Measurements from ENCODE around the gene ARL6IP1.

ARL6IP1 gene

DNA sequence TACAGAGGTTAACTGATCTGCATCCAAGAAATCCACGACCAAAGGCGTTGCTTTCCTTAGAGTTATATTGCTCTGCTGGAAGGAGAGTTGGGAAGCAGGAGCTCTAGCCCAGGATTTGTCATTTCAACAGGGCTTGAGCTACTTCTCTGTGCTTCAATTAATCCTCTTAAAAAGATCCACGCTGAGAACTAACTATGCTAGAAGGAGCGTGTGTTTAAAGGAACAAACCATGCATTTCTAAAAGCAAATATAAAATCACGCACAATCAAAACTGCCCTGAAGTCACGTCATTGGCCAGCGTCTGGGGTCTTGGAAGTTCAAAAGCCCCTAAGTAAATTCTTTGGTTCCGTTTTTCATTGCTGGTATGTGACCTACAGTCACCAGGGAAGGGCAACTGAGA, 1.1 kb downstream of the ARL6IP1 start:
- H3K36me3 ChIP-seq (ENCODE audit: control insufficient read depth, insufficient read depth, low read length) = no peaks in the 10 kb centered on the region; the same call in 1 of the 2 replicates
- no peaks in the 10 kb centered on the region for H3K9me3 ChIP-seq (ENCODE audit: control insufficient read depth, insufficient read depth, low read length)
- no peaks in the 10 kb centered on the region for H3K4me1 ChIP-seq (ENCODE audit: control insufficient read depth, insufficient read depth, low read length)
- WGBS (ENCODE audit: insufficient coverage, insufficient read length) = no CpG with 5 or more reads among the region's 8 CpGs
- no peaks in the 10 kb centered on the region for H3K27me3 ChIP-seq (ENCODE audit: control insufficient read depth, insufficient read depth, low read length)
- peak overlapping the region; percentile 85; the same call in 1 of the 2 replicates for H3K4me3 ChIP-seq (ENCODE audit: low read length)
- H3K27ac ChIP-seq (ENCODE audit: low read length) = no peak overlapping the region
- no peak for DNase-seq (ENCODE audit: low read depth, low spot score)

DNA sequence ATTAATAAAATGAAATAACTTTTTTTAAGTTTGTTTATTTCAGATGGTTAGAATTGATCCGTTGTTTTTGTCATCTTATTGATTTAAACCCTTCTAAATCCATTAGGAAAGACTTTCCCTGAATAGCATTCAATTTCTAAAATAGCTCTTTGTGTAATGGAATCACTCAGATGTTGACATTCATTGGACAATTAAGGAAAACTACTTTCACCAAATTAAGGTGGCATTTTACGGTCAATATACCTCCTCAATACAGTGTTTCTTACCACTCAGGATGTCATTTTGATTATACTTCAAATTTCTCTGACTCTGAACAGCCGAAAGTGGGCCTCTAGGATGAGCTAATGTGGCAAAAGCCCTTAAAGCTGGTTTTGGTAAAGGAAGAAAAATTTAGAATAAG, 1.8 kb downstream of the ARL6IP1 start:
- no CpG with 5 or more reads among the region's 3 CpGs for WGBS (ENCODE audit: insufficient coverage, insufficient read length)
- Histone ChIP-seq H3K36me3 (ENCODE audit: control insufficient read depth, insufficient read depth, low read length) (peaks cover 2% of the 10 kb centered on the region; the same call in 1 of the 2 replicates), H3K27me3 (ENCODE audit: control insufficient read depth, insufficient read depth, low read length) (no peaks in the 10 kb centered on the region)

DNA sequence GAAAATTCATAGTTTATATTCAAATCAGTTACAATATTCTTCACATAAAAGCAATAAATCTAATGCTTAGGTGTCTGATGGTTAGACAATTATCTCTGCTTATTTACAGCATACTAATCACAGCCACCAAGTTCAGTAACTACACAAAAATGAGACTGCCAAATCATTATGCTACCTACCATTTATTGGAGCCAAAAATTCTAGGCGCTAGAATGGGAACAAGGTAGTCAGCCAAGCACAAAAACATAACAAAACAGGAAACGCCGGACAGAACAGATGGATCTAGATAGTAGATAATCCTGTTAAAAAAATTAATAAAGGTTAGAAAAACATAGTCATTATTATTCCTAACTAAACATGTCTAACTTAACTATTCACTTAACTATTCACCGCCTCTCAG, 3.6 kb downstream of the ARL6IP1 start:
- no CpG with 5 or more reads among the region's 4 CpGs for WGBS (ENCODE audit: insufficient coverage, insufficient read length)
- Histone ChIP-seq H3K36me3 (ENCODE audit: control insufficient read depth, insufficient read depth, low read length) (peaks cover 13% of the 10 kb centered on the region; the same call in 1 of the 2 replicates), H3K4me3 (ENCODE audit: low read length) (no peak overlapping the region), H3K4me1 (ENCODE audit: control insufficient read depth, insufficient read depth, low read length) (no peaks in the 10 kb centered on the region), H3K9me3 (ENCODE audit: control insufficient read depth, insufficient read depth, low read length) (no peaks in the 10 kb centered on the region), H3K27ac (ENCODE audit: low read length) (no peak overlapping the region), H3K27me3 (ENCODE audit: control insufficient read depth, insufficient read depth, low read length) (no peaks in the 10 kb centered on the region)
- DNase-seq (ENCODE audit: low read depth, low spot score) = no peak

More for the DNA sequence above, 1.8 kb downstream of the ARL6IP1 start:
- Histone ChIP-seq H3K4me1 (ENCODE audit: control insufficient read depth, insufficient read depth, low read length) (no peaks in the 10 kb centered on the region), H3K9me3 (ENCODE audit: control insufficient read depth, insufficient read depth, low read length) (no peaks in the 10 kb centered on the region), H3K4me3 (ENCODE audit: low read length) (0 out of 2 replicates have a peak overlapping the region, but pooled peaks have one; percentile 5), H3K27ac (ENCODE audit: low read length) (no peak overlapping the region)
- DNase-seq (ENCODE audit: low read depth, low spot score) = no peak

GRCh38 chr16:18796377-18796776, 5.0 kb downstream of the ARL6IP1 start:
- Histone ChIP-seq H3K9me3 (ENCODE audit: control insufficient read depth, insufficient read depth, low read length) (no peaks in the 10 kb centered on the region), H3K27me3 (ENCODE audit: control insufficient read depth, insufficient read depth, low read length) (no peaks in the 10 kb centered on the region), H3K4me3 (ENCODE audit: low read length) (no peak overlapping the region), H3K27ac (ENCODE audit: low read length) (no peak overlapping the region), H3K4me1 (ENCODE audit: control insufficient read depth, insufficient read depth, low read length) (no peaks in the 10 kb centered on the region), H3K36me3 (ENCODE audit: control insufficient read depth, insufficient read depth, low read length) (peaks cover 15% of the 10 kb centered on the region; the same call in 1 of the 2 replicates)
- no CpG with 5 or more reads among the region's 1 CpG for WGBS (ENCODE audit: insufficient coverage, insufficient read length)
- no peak for DNase-seq (ENCODE audit: low read depth, low spot score)

- WGBS (ENCODE audit: insufficient coverage, insufficient read length) = no CpG with 5 or more reads among the region's 11 CpGs
- H3K4me3 ChIP-seq (ENCODE audit: low read length) = no peak overlapping the region
- no peak overlapping the region for H3K27ac ChIP-seq (ENCODE audit: low read length)
- no peaks in the 10 kb centered on the region for H3K9me3 ChIP-seq (ENCODE audit: control insufficient read depth, insufficient read depth, low read length)
- peaks cover 18% of the 10 kb centered on the region; the same call in 1 of the 2 replicates for H3K36me3 ChIP-seq (ENCODE audit: control insufficient read depth, insufficient read depth, low read length)
- H3K27me3 ChIP-seq (ENCODE audit: control insufficient read depth, insufficient read depth, low read length) = no peaks in the 10 kb centered on the region
- H3K4me1 ChIP-seq (ENCODE audit: control insufficient read depth, insufficient read depth, low read length) = no peaks in the 10 kb centered on the region; the same call in 1 of the 2 replicates
- no peak for DNase-seq (ENCODE audit: low read depth, low spot score)
Measured at GRCh38 chr16:18792836-18793433, 8.4 kb downstream of the ARL6IP1 start.

DNA sequence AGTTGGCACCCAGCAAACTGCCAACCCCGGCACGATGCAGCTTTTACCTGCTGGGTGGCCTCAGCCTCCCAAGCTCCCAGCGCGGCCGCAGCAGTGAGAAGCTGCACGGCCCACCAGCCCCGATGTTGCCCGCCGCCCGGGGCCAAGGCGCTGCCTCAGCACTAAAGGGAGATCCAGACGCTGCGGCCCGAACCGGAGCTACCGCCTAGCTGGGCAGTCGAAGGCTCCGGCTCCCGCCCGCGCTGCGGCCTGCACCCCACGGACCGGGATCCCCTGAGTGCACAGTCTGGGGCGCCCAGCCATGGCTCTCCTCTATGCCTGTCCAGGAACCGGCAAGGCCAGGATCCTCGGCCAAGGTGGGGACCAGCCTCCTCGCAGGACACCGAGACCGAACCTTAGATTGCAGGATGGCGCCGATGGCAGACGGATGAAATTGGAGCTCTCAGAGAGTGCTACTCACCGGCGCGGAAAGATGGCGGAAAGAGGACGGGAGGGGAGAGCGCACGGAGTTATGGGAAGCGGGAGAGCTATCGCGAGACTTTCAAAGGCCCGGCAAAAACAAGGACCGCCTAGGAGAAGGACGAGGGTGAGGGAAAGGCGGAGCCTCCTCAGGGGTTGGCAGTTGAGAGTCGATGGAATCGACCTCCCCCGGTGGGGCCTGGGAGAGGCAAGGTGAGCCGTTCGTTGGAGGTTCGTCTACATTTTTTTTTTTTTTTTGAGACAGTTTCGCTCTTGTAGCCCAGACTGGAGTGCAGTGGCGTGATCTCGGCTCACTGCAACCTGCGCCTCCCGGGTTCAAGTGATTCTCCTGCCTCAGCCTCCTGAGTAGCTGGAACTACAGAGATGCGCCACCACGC, 11.3 kb downstream of the ARL6IP1 start, which contains the start of gene RPS15A:
Gene RPS15A, minus strand, starts transcription at position 485 of the 857 bp plus-strand sequence. CDS start 1,221 bp downstream, outside the sequence.
- Histone ChIP-seq H3K36me3 (ENCODE audit: control insufficient read depth, insufficient read depth, low read length) (peaks cover 35% of the 10 kb centered on the region; the same call in 1 of the 2 replicates), H3K9me3 (ENCODE audit: control insufficient read depth, insufficient read depth, low read length) (no peaks in the 10 kb centered on the region), H3K27me3 (ENCODE audit: control insufficient read depth, insufficient read depth, low read length) (no peaks in the 10 kb centered on the region), H3K4me1 (ENCODE audit: control insufficient read depth, insufficient read depth, low read length) (no peaks in the 10 kb centered on the region; the same call in 1 of the 2 replicates), H3K4me3 (ENCODE audit: low read length) (peak within 1 kb of the TSS; percentile 75), H3K27ac (ENCODE audit: low read length) (no peak within 1 kb of the TSS)
- DNase-seq (ENCODE audit: low read depth, low spot score) = peak; percentile 98
- no CpG with 5 or more reads among the region's 60 CpGs for WGBS (ENCODE audit: insufficient coverage, insufficient read length)

- no peaks in the 10 kb centered on the region; the same call in 1 of the 2 replicates for H3K4me1 ChIP-seq (ENCODE audit: control insufficient read depth, insufficient read depth, low read length)
- H3K9me3 ChIP-seq (ENCODE audit: control insufficient read depth, insufficient read depth, low read length) = no peaks in the 10 kb centered on the region
- peaks cover 37% of the 10 kb centered on the region; the same call in 1 of the 2 replicates for H3K36me3 ChIP-seq (ENCODE audit: control insufficient read depth, insufficient read depth, low read length)
- no peak for DNase-seq (ENCODE audit: low read depth, low spot score)
- H3K4me3 ChIP-seq (ENCODE audit: low read length) = peak overlapping the region; percentile 75
- WGBS (ENCODE audit: insufficient coverage, insufficient read length) = no CpG with 5 or more reads among the region's 5 CpGs
- no peaks in the 10 kb centered on the region for H3K27me3 ChIP-seq (ENCODE audit: control insufficient read depth, insufficient read depth, low read length)
- no peak overlapping the region for H3K27ac ChIP-seq (ENCODE audit: low read length)
Measured at GRCh38 chr16:18789515-18789849, 11.9 kb downstream of the ARL6IP1 start.

DNA sequence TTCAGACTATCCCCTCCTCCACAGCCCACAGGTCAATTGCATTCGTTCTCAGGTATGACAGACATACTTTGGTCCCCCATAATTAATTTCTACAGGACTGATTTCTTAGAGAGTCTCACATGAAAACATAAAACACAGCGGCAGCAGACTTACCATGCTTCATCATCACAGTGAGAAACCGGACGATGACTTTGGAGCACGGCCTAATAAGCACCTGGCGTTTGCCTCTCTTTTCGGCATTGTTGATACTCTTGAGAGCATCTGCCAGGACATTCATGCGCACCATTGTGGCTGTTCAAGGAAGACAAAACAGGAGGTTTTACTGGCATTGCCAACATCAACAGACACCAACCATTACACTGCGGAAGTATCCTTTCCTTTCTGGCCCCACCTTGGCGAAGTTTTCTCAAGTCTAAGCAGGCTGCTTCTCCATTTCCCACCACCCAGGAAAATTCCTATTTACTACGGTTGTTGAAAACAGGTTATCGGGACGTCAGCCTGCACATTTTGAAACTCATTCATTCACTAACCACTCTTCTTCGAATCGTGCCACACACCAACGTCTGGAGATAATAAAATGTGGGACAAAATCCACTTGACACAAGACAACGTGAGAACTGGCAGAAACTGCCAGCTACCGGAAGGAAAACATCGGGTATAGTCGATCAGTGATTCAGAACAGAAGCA, 12.4 kb downstream of the ARL6IP1 start:
- peaks cover 36% of the 10 kb centered on the region for H3K36me3 ChIP-seq (ENCODE audit: control insufficient read depth, insufficient read depth, low read length)
- no peaks in the 10 kb centered on the region; the same call in 1 of the 2 replicates for H3K4me1 ChIP-seq (ENCODE audit: control insufficient read depth, insufficient read depth, low read length)
- H3K27ac ChIP-seq (ENCODE audit: low read length) = no peak overlapping the region
- H3K4me3 ChIP-seq (ENCODE audit: low read length) = peak overlapping the region; percentile 75
- DNase-seq (ENCODE audit: low read depth, low spot score) = no peak
- H3K27me3 ChIP-seq (ENCODE audit: control insufficient read depth, insufficient read depth, low read length) = no peaks in the 10 kb centered on the region
- WGBS (ENCODE audit: insufficient coverage, insufficient read length) = no CpG with 5 or more reads among the region's 20 CpGs
- H3K9me3 ChIP-seq (ENCODE audit: control insufficient read depth, insufficient read depth, low read length) = no peaks in the 10 kb centered on the region

- H3K27ac ChIP-seq (ENCODE audit: low read length) = no peak overlapping the region
- H3K36me3 ChIP-seq (ENCODE audit: control insufficient read depth, insufficient read depth, low read length) = peaks cover 39% of the 10 kb centered on the region
- no peak for DNase-seq (ENCODE audit: low read depth, low spot score)
- H3K9me3 ChIP-seq (ENCODE audit: control insufficient read depth, insufficient read depth, low read length) = no peaks in the 10 kb centered on the region
- no peaks in the 10 kb centered on the region for H3K27me3 ChIP-seq (ENCODE audit: control insufficient read depth, insufficient read depth, low read length)
- no peaks in the 10 kb centered on the region; the same call in 1 of the 2 replicates for H3K4me1 ChIP-seq (ENCODE audit: control insufficient read depth, insufficient read depth, low read length)
- no peak overlapping the region for H3K4me3 ChIP-seq (ENCODE audit: low read length)
- WGBS (ENCODE audit: insufficient coverage, insufficient read length) = no CpG with 5 or more reads among the region's 8 CpGs
Measured at GRCh38 chr16:18784917-18785623, 16.3 kb downstream of the ARL6IP1 start.

Measured in iPS DF 6.9 (cell line).